HL-60 (cell line): Measurements from ENCODE around the gene CTAGE1.

ENCODE experiments used
- DNase-seq, 2 experiments: peaks; one replicate each; pipeline ENCODE4 v3.0.0-alpha.2; 2010 to 2020; ENCODE audit warnings: low read depth in 1 of 2, low spot score in 1 of 2
- H3K27ac ChIP-seq: fragments of 250-450 bp; sonication (Bioruptor Pico); replicated peaks from 2 replicates; pipeline ENCODE4 v1.5.1; 2020; ENCODE audit warnings: mild to moderate bottlenecking, moderate library complexity
- H3K27me3 ChIP-seq: fragments of 250-450 bp; sonication (Bioruptor Pico); 2 replicates; pipeline ENCODE4 v1.5.1; 2021; ENCODE audit warnings: mild to moderate bottlenecking, moderate library complexity; ENCODE audit not compliant: insufficient read depth, poor library complexity, severe bottlenecking
- H3K4me3 ChIP-seq: replicated peaks from 2 replicates; pipeline ENCODE4 v1.5.1; 2011; ENCODE audit warnings: mild to moderate bottlenecking, control low read depth, low read length; ENCODE audit not compliant: insufficient read depth
- CTCF ChIP-seq: IDR thresholded peaks from one replicate; pipeline ENCODE4 v1.5.1; 2011; ENCODE audit warnings: low read length, control low read depth, inconsistent platforms; ENCODE audit not compliant: insufficient read depth
- GABPA ChIP-seq: IDR thresholded peaks from 2 replicates; pipeline ENCODE4 v1.6.1; 2012; ENCODE audit warnings: low read depth
- POLR2AphosphoS5 ChIP-seq: IDR thresholded peaks from 2 replicates; pipeline ENCODE4 v1.6.1; 2012; ENCODE audit warnings: low read depth
- REST ChIP-seq: IDR thresholded peaks from 2 replicates; pipeline ENCODE4 v1.6.1; 2012; ENCODE audit warnings: low read depth; ENCODE audit not compliant: insufficient replicate concordance
- SPI1 ChIP-seq: IDR thresholded peaks from 2 replicates; pipeline ENCODE4 v1.6.1; 2012; ENCODE audit warnings: low read depth, mild to moderate bottlenecking, borderline replicate concordance

CTAGE1 gene

GRCh38 chr18:22385718-22386117, 32.0 kb downstream of the CTAGE1 start:
- Histone ChIP-seq H3K27ac (no peak overlapping the region), H3K4me3 (no peak overlapping the region), H3K27me3 (peaks cover 2% of the 10 kb centered on the region)
- DNase-seq, result no peak
- no peak for TF ChIP-seq GABPA
- TF ChIP-seq POLR2AphosphoS5, result no peak
- no peak for TF ChIP-seq SPI1
- no peak for TF ChIP-seq CTCF
- TF ChIP-seq REST, result no peak

DNA sequence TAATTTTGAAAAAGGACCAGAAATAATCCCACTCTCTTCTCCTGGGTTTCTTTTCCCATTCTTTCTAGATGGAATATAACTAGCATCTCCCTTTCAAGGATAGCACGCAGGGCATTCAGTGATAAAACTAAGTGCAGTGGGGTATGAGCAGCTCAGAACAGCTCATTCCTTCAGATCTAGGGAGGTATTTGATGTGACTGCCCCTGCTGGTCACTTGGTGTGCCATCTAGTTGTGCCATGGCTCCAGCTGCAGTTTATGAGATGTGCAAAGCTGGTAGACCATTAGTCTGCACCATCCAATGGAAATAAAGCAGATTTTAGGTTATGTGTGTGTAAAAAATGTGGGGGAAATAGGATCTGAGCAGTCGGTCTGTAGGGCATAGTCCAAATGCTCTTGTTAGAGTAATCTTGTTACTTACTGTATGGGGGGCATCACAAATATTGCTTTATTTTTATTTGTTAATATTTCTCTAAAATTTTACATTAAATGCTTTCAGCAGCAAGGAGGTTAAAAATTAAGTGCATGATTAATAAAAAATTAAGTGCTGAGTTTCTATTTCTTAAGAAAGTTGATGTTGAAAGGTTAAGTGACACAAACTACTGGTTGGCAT, 38.9 kb downstream of the CTAGE1 start:
- H3K27ac ChIP-seq, result no peak overlapping the region
- TF ChIP-seq CTCF (peak; percentile 89), REST (no peak), SPI1 (no peak), POLR2AphosphoS5 (no peak)
- H3K27me3 ChIP-seq, result peaks cover 2% of the 10 kb centered on the region
- DNase-seq, result peak; percentile 14 to 47
- H3K4me3 ChIP-seq, result no peak overlapping the region

DNA sequence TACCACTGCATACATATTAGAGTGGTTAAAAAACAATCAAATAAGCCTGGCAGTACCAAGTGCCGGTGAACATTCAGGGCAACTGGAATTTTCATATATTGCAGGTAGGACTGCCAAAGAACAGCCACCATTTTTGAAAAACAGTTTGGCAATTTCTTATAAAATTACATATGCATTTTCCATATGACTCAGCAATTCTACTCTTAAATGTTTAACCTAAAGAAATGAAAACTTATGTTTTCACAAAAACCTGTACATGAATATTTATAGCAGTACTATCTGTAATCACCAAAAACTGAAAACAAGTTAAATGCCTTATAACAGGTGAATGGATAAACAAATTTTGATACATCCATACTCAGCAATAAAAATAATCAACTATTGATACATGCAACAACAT, 39.9 kb downstream of the CTAGE1 start:
- DNase-seq, result no peak
- peaks cover 2% of the 10 kb centered on the region for H3K27me3 ChIP-seq
- no peak overlapping the region for H3K4me3 ChIP-seq
- no peak overlapping the region for H3K27ac ChIP-seq
- TF ChIP-seq SPI1 (no peak), REST (no peak), POLR2AphosphoS5 (no peak), GABPA (no peak), CTCF (no peak)
